DMS114 treated with DMSO at 0.1 percent for 48 hours (cell line): ENCODE measurements around the gene NRP1.

ENCODE experiments used
- DNase-seq: peaks from one replicate; lab custom pipeline; 2025; ENCODE audit not compliant: unreplicated experiment; lab: John Stamatoyannopoulos, UW

The NRP1 gene

GRCh38 chr10:33192190-33192589 is 142.3 kb downstream of the NRP1 start:
- DNase-seq, result no peak

- DNase-seq, result no peak
Observed at GRCh38 chr10:33190406-33190805, 144.1 kb downstream of the NRP1 start.

- DNase-seq, result no peak
Observed at GRCh38 chr10:33189808-33190207, 144.7 kb downstream of the NRP1 start.

- no peak for DNase-seq
Observed at GRCh38 chr10:33189363-33189762, 145.1 kb downstream of the NRP1 start.

GRCh38 chr10:33187427-33187999 is 147.0 kb downstream of the NRP1 start:
- DNase-seq, result no peak

- no peak for DNase-seq
Observed at GRCh38 chr10:33186150-33186549, 148.3 kb downstream of the NRP1 start.

- DNase-seq, result no peak
Observed at GRCh38 chr10:33183655-33184054, 150.8 kb downstream of the NRP1 start.

GRCh38 chr10:33180921-33181320 is 153.5 kb downstream of the NRP1 start:
- DNase-seq, result no peak

- DNase-seq, result no peak
Observed at GRCh38 chr10:33180390-33180789, 154.1 kb downstream of the NRP1 start.

GRCh38 chr10:33179067-33179466 is 155.4 kb downstream of the NRP1 start:
- no peak for DNase-seq

GRCh38 chr10:33178026-33178755 is 156.3 kb downstream of the NRP1 start:
- no peak for DNase-seq

GRCh38 chr10:33176688-33177087 is 157.8 kb downstream of the NRP1 start:
- DNase-seq, result no peak

- no peak for DNase-seq
Observed at GRCh38 chr10:33174674-33175434, 159.6 kb downstream of the NRP1 start.

GRCh38 chr10:33165911-33166310 is 168.6 kb downstream of the NRP1 start:
- no peak for DNase-seq

GRCh38 chr10:33164060-33164709 is 170.3 kb downstream of the NRP1 start:
- DNase-seq, result no peak

- no peak for DNase-seq
Observed at GRCh38 chr10:33162248-33162575, 172.3 kb downstream of the NRP1 start.

- no peak for DNase-seq
Observed at GRCh38 chr10:33161550-33162247, 172.8 kb downstream of the NRP1 start.

GRCh38 chr10:33160151-33160550 is 174.3 kb downstream of the NRP1 start:
- no peak for DNase-seq

GRCh38 chr10:33157103-33157502 is 177.4 kb downstream of the NRP1 start:
- no peak for DNase-seq

GRCh38 chr10:33155720-33156638 is 178.5 kb downstream of the NRP1 start:
- no peak for DNase-seq
